Measurements from ENCODE around the gene CCL17.
"Not testable (repeated sequence)": the region's sequence is repeated elsewhere in the genome, so short reads cannot be mapped to it uniquely, and the experiment has no call there.

Gene CCL17

DNA sequence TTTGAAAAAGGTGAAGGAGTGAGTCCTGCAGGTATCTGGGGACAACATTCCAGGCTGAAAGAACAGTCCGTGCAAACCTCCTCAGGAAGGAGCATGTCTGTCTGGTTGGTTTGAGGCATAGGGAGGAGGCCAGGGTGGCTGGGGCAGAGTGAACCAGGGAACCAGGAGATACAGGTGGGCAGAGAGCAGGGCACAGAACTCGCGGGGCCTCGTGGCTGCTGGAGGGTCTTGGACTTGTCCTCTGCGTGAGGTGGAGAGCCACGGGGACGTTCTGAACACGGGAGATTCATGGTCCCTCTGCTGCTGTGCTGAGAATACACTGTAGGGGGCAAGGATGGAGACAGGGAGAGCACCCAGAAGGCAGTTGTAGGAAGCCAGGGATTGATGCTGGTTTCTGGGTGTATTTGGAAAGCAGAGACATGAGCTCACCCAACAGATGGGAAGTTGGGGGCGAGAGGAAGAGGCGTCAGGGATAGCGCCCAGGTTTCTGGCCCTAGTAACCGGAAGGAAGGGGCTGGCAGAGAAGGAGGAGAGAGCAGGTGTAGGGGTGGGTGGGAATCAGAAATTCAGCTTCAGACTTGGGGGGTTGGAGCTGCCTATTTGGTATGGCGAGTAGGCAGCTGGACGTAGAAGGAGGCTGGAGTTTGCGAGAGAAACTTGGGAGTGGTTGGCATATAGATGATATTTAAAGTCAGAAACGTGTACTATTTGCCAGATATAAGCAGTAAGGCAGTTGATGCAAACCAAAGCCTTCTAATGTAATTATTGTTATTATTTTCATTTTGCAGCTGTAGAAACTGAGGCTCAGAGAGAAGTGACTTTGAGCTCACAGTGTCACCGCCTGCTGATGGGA is at the start of gene CCL17:
Gene CCL17 (plus strand): TSS at position 803 of the 853 bp plus-strand sequence. CDS start 9,166 bp downstream, outside the sequence.
- no peak for FAIRE-seq

DNA sequence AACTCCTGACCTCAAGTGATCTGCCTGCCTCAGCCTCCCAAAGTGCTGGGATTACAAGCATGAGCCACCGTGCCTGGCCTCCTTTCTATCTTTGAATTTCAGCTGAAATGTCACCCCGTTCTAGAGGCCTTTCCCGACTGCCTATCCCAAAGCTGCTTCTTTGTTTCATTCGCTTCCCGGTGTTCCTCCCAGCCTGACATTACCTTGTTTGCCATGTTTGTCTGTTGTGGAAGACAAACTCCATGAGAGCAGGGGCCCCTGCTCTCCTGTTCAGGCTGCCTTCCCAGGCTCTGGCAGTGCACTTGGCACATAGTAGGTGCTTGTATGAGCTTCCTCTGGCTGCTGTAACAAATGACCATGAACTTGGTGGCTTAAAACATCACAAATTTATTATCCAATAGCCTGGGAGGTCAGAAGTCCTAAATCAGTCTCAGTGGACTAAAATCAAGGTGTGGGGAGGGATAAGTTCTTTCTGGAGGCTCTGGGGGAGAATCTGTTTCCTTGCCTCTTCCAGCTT is 48.6 kb upstream of the CCL17 start:
- no peak for FAIRE-seq

- FAIRE-seq = no peak
These were observed 48.0 kb upstream of the CCL17 start for GRCh38 chr16:57356547-57356946.

GRCh38 chr16:57357330-57358085 is 47.1 kb upstream of the CCL17 start:
- FAIRE-seq = no peak

GRCh38 chr16:57358086-57358420 is 46.5 kb upstream of the CCL17 start:
- FAIRE-seq = no peak

- FAIRE-seq = no peak
These were observed 46.0 kb upstream of the CCL17 start, which contains the start of gene CCL22 for GRCh38 chr16:57358527-57359095. Gene CCL22 (plus strand): TSS chr16:57358783. CDS start chr16:57358817, 34 bp downstream.

DNA sequence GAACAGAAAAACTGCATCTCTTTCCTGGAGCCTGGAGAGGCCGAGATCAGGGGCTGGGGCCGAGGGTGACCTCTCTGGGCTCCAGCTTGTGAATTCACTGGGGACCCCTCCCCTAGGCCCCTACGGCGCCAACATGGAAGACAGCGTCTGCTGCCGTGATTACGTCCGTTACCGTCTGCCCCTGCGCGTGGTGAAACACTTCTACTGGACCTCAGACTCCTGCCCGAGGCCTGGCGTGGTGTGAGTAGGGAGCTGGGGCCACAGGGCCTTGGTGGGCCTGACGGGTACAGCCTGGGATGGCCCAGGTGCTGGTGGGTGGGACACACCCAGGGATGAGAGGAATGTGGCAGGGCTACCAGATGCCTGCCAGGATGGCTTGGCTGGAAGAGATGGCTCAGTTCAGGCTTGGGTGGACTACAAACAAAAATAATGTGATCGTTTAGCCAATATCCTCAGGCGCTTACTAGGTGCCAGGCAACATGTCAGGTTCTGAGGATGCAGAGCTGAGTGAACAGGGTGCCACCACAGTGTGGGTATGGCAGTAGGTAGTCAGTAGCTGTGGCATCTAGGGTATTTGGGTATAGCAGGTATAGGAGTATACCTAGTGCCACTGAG is 44.1 kb upstream of the CCL17 start:
- no peak for FAIRE-seq

- no peak for FAIRE-seq
These were observed 43.2 kb upstream of the CCL17 start for GRCh38 chr16:57361404-57361803.

GRCh38 chr16:57364143-57364542 is 40.4 kb upstream of the CCL17 start:
- FAIRE-seq = no peak

- FAIRE-seq = no peak
These were observed 38.0 kb upstream of the CCL17 start for GRCh38 chr16:57366544-57367040.

DNA sequence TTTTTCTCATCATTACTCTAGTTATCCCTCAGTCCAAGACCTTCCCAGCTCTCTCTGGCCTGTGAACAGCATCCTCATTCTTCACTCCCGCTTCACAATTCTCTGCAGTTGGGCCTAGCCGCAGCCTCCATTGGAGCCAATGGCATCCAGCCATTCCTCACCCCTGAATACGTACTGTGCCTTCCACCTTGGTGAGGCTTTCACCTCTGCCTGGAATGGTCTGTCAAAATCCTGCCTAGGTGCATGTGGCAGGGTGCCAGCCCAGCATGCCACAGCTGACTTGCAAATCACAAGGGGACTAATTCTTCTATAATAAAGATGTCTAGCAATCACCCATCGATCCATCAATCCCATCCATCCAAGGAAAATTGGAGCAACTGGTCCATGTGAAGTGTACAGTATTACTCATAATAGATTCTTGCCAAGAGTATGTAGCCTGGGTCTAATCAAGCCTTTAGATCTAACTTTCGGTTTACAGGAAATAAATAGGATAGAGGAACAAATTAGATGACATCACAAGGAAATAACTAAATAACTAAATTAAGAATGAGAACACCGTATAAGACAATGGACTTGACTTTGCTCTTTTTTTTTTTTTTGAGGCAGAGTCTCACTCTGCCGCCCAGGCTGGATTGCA is 37.3 kb upstream of the CCL17 start:
- no peak for FAIRE-seq

GRCh38 chr16:57371494-57372371 is 32.8 kb upstream of the CCL17 start:
- no peak for FAIRE-seq

GRCh38 chr16:57372372-57373116 is 32.0 kb upstream of the CCL17 start, which contains the start of gene CX3CL1:
Gene CX3CL1 (plus strand): TSS chr16:57372490. CDS start chr16:57372569, 79 bp downstream.
- FAIRE-seq = no peak

GRCh38 chr16:57373117-57373947 is 31.2 kb upstream of the CCL17 start:
- no peak for FAIRE-seq

- no peak for FAIRE-seq
These were observed 30.5 kb upstream of the CCL17 start for GRCh38 chr16:57374067-57374534.

DNA sequence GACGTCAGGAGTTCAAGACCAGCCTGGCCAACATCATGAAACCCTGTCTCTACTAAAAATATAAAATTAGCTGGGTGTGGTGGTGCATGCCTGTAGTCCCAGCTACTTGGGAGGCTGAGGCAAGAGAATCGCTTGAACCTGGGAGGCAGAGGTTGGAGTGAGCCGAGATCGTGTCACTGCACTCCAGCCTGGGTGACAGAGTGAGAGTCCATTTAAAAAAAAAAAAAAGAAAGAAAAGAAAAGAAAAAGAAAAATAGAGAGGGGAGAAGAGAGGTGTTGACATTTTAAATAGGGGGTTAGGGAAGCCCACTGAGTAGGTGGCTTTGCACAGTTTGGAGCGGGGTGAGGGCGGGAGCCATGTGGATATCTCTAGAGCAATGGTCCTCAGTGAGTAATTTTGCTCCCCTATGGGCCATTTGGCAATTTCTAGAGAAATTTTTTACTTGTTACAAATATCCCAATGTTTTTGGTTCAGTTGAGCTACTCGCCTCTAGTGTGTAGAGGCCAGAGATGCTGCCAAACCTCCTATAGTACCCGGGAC is 29.6 kb upstream of the CCL17 start:
- FAIRE-seq = not testable (repeated sequence)

GRCh38 chr16:57376313-57376818 is 28.2 kb upstream of the CCL17 start:
- FAIRE-seq = no peak

GRCh38 chr16:57377080-57377841 is 27.3 kb upstream of the CCL17 start:
- FAIRE-seq = no peak
